ENCODE measurements around the gene FHDC1. TPM values are rescaled to one million over a fixed set of nuclear protein-coding genes. Genes with fewer than 3 reads are reported as not detected.

The FHDC1 gene
- total RNA-seq, 2 experiments from 2014 or later = 0.12 to 0.14 TPM

DNA sequence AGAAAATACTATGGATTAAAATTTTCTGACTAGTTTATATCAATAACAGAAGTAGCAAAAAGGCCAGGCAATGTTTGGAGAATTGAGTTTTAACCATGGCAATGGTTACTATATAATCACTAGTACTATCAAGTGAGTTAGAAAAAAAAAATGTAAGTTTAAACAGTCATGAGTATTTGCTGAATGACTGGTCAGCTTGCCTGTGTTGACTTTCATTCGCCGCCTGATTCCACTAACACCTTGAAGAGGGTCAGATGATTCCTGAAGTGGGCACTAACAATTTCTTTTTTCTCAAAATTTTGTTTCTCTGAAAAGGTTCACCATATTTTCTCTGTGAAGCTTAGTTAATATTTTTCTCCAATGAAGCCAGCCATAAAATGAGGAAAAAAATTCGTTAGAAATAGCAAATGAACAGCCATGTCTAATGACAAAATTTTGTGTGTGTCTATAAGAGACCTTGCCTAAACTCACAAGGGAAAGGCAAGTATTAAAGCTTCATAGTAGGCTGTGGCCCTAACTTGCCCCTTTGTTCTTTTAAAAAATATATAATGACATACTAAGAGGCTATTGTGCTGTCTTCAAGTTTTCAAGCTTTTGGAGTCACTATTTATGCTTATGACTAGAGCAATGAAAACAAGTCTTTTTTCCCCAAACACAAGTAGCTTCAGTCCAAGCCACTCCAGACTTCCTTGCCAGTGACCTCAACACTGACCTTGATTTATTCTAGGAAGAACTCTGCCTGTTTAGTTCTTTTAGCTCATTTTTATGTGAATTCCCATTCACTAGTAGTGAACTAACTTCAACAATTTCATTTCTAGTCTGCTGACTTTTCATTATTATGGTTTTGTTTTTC, 18.4 kb upstream of the FHDC1 start:
- CTCF ChIA-PET = interaction anchor here (0.5 kb wide), 1 partner anchor 9 kb away, joined by 4 read pairs; no protein-coding TSS in a partner anchor
- no peak overlapping the region for H3K4me3 Mint-ChIP-seq
- ATAC-seq = no peak
- H3K9me3 Mint-ChIP-seq (ENCODE audit: low read depth) = peaks cover 1% of the 10 kb centered on the region
- DNase-seq = no peak
- H3K27ac Mint-ChIP-seq = no peak overlapping the region
- H3K36me3 Mint-ChIP-seq = peaks cover 11% of the 10 kb centered on the region
- no peaks in the 10 kb centered on the region for H3K4me1 Mint-ChIP-seq
- no peaks in the 10 kb centered on the region for H3K27me3 Mint-ChIP-seq

DNA sequence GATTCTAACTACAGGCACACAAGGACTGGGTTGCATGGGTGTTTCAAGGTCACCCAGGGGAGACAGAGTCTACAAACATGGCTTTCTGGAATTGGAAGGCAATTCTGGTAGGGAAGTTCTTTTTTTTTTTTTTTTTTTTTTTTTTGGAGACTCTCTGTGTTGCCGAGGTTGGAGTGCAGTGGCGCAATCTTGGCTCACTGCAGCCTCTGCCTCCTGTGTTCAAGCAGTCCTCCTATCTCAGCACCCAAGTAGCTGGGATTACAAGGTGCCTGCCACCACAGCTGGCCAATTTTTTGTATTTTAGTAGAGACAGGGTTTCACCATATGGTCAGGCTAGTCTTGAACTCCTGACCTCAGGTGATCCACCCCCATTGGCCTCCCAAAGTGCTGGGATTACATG, 16.3 kb upstream of the FHDC1 start:
- H3K4me3 Mint-ChIP-seq = no peak overlapping the region
- no peak overlapping the region for H3K27ac Mint-ChIP-seq
- H3K27me3 Mint-ChIP-seq = no peaks in the 10 kb centered on the region
- H3K9me3 Mint-ChIP-seq (ENCODE audit: low read depth) = peaks cover 1% of the 10 kb centered on the region
- peaks cover 11% of the 10 kb centered on the region for H3K36me3 Mint-ChIP-seq
- no peaks in the 10 kb centered on the region for H3K4me1 Mint-ChIP-seq
- ATAC-seq (no peak), DNase-seq (no peak)
- CTCF ChIA-PET = no interaction called here

DNA sequence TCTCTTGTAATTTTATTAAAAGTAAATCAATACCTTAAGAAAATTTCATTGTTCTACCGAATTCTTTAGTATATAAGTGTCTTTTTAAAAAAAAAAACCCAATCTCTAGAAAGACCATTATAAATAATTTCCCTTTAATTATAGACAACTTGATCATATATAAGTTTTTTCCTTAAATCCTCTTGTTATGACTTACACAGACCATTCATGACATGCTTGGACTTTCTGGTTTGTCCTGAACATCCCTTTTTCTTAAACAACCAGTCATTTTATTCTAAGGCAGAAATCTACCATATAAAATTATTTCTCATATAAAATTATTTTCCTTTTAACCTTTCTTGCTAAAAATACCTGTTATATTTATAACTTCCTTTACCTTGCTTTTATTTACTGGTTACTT, 15.4 kb upstream of the FHDC1 start:
- Mint-ChIP-seq H3K4me3 (no peak overlapping the region), H3K27ac (no peak overlapping the region), H3K9me3 (ENCODE audit: low read depth) (peaks cover 1% of the 10 kb centered on the region), H3K27me3 (no peaks in the 10 kb centered on the region), H3K4me1 (no peaks in the 10 kb centered on the region), H3K36me3 (peaks cover 11% of the 10 kb centered on the region)
- ATAC-seq (no peak), DNase-seq (no peak)
- CTCF ChIA-PET = no interaction called here

DNA sequence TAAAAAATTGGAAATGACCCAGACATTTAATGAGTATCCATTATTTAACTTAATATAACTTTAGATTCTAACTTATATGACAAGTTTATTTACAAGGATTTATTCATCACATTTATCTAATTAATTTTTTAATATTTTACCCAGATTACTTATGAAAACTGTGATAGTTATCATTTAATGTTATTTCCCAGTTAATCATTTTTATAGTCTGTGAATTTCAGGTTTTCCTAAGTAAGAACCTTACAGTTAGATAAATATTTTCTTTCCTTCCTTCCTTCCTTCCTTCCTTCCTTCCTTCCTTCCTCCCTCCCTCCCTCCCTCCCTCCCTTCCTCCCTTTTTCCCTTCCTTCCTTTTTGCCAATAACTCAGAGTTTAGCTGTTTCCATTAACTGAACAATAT, 14.8 kb upstream of the FHDC1 start:
- Mint-ChIP-seq H3K4me1 (no peaks in the 10 kb centered on the region), H3K9me3 (ENCODE audit: low read depth) (peaks cover 1% of the 10 kb centered on the region), H3K27me3 (peaks cover 2% of the 10 kb centered on the region), H3K27ac (no peak overlapping the region), H3K36me3 (peaks cover 11% of the 10 kb centered on the region), H3K4me3 (no peak overlapping the region)
- no peak for ATAC-seq
- CTCF ChIA-PET = no interaction called here
- DNase-seq = no peak

DNA sequence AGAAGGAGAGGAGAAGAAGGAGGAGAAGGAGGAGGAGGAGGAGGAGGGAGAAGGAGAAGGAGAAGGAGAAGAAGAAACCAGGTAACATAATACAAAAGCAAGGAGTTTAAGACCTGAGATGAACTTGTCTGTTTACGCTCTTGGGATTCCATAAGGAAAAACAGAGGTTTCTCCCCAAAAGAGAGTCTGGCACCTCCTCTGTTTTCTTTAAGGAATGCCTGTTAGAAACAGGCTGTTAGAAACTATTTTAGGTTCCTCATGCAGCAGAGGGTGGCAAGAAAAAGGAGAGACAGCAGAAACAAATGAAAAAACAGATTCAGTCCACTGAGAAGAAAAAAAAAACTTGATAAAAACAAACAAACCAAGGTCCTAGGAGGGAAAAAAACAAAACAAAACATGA, 10.3 kb upstream of the FHDC1 start:
- ATAC-seq (no peak), DNase-seq (no peak)
- peaks cover under 1% of the 10 kb centered on the region for H3K36me3 Mint-ChIP-seq
- H3K9me3 Mint-ChIP-seq (ENCODE audit: low read depth) = no peaks in the 10 kb centered on the region
- H3K4me3 Mint-ChIP-seq = no peak overlapping the region
- no peak overlapping the region for H3K27ac Mint-ChIP-seq
- H3K4me1 Mint-ChIP-seq = peaks cover 5% of the 10 kb centered on the region
- CTCF ChIA-PET = no interaction called here
- H3K27me3 Mint-ChIP-seq = peaks cover 8% of the 10 kb centered on the region

DNA sequence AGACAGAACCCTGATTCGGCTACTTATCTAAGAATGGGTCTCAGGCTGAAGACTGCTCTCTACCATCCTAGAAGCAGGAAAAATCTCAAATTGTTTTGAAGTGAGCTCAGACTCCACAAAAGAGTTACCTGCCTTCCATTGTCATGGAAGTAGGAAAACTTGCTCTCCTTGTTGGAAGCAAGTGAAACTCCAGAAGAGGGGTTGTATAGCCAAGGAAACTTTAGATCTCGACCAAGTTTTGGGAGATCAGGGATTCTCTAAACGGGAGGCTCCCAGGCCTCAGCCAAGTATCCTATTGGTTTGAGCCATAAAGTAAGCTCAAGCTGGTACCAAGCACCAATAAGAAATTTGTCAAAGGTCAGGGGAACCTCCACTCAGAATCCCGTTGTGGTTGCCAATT, 9.2 kb upstream of the FHDC1 start:
- no peak for ATAC-seq
- Mint-ChIP-seq H3K4me3 (no peak overlapping the region), H3K27ac (no peak overlapping the region), H3K27me3 (peaks cover 12% of the 10 kb centered on the region), H3K4me1 (peaks cover 5% of the 10 kb centered on the region), H3K9me3 (ENCODE audit: low read depth) (no peaks in the 10 kb centered on the region), H3K36me3 (no peaks in the 10 kb centered on the region)
- CTCF ChIA-PET = interaction anchor here (0.7 kb wide), 2 partner anchors 10 to 1028 kb away, joined by 3 to 4 read pairs; no protein-coding TSS in a partner anchor
- DNase-seq = no peak

DNA sequence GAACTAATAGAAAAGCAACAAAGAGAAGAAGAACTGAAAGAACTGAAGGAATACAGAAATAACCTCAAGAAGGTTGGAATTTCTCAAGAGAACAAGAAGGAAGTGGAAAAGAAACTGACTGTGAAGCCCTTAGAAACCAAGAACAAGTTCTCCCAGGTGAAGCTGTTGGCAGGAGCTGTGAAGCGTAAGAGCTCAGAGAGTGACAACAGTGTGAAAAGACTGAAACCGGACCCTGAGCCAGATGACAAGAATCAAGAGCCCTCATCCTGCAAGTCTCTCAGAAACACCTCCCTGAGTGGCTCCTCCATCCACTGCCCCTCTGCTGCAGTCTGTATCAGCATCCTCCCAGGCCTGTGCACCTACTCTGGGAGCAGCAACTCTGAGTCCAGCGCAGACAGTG, 8.4 kb upstream of the FHDC1 start:
- no peak for ATAC-seq
- no peak for DNase-seq
- CTCF ChIA-PET = no interaction called here
- Mint-ChIP-seq H3K27ac (no peak overlapping the region), H3K36me3 (no peaks in the 10 kb centered on the region), H3K9me3 (ENCODE audit: low read depth) (no peaks in the 10 kb centered on the region), H3K4me3 (no peak overlapping the region), H3K4me1 (peaks cover 5% of the 10 kb centered on the region), H3K27me3 (peaks cover 15% of the 10 kb centered on the region)

DNA sequence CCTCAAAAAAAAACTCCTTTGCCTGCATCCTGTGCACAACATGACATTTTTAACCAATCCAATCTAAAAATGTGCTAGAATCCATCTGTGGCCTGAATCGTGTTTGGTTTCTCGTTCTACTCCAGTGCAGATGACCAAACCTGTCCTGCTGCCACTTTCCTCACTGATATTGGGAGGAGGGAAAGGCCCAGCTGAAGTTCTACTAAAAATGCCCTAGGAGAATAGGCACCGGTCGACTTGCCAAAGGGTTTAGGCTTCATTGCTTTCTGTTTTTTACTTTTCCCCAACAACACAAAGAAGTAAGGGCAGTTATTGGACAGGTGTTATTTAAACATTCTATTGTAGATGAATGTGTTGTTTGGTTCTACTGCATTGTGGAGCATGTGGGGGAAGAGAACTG, 7.8 kb upstream of the FHDC1 start:
- Mint-ChIP-seq H3K27me3 (peaks cover 20% of the 10 kb centered on the region), H3K27ac (no peak overlapping the region), H3K4me1 (peaks cover 5% of the 10 kb centered on the region), H3K36me3 (no peaks in the 10 kb centered on the region), H3K9me3 (ENCODE audit: low read depth) (no peaks in the 10 kb centered on the region), H3K4me3 (no peak overlapping the region)
- CTCF ChIA-PET = no interaction called here
- no peak for ATAC-seq
- no peak for DNase-seq

DNA sequence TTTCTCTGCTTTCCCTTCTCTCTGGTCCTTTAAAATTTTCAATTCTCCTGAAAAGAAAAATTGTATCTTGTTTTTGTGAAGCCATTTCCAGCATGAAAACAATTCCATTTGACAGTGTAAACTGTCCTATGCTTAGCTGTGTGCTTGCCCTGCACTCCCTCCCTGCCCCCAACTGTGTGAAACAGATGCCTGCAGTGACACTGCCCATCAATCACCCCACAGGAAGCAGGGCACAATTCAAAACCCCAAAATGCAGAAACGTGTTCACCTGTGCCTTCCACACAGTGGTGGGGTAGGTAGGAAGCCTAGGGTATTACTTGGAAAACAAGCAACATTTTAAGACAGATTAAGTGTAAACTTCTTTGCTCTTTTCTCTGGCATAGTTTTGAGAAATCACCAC, 6.2 kb upstream of the FHDC1 start:
- CTCF ChIA-PET = no interaction called here
- H3K9me3 Mint-ChIP-seq (ENCODE audit: low read depth) = no peaks in the 10 kb centered on the region
- DNase-seq = no peak
- H3K36me3 Mint-ChIP-seq = peaks cover 3% of the 10 kb centered on the region
- H3K4me1 Mint-ChIP-seq = peaks cover 10% of the 10 kb centered on the region
- H3K27ac Mint-ChIP-seq = no peak overlapping the region
- peaks cover 35% of the 10 kb centered on the region for H3K27me3 Mint-ChIP-seq
- no peak for ATAC-seq
- H3K4me3 Mint-ChIP-seq = no peak overlapping the region

DNA sequence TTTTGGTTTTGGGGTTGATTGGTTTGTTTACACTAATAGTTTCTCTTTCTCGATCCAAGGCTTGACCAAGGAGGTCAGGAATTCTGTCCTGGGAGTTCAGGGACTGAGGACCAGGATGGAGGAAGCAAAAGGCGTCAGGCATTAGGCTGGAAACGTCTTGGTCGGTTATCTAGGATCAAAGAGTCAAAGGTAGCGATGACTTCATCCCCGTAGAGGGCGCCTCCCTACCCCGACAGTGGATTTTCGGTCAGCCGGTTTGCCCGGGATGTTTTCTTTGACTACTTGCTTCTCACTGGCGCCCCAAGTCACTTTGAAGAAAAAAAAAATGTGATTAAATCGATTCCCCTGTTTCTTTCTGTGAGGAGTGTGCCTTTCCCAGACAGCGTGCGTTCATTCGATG, 980 bp upstream of the FHDC1 start:
- CTCF ChIA-PET = interaction anchor here (0.8 to 1.1 kb wide), 2 partner anchors 30 to 148 kb away, joined by 3 read pairs; no protein-coding TSS in a partner anchor
- H3K27me3 Mint-ChIP-seq = peaks cover 63% of the 10 kb centered on the region
- DNase-seq = no peak
- peak overlapping the region; percentile 62 for H3K4me3 Mint-ChIP-seq
- no peak overlapping the region for H3K27ac Mint-ChIP-seq
- peaks cover 3% of the 10 kb centered on the region for H3K36me3 Mint-ChIP-seq
- ATAC-seq = no peak
- peaks cover 23% of the 10 kb centered on the region for H3K4me1 Mint-ChIP-seq
- H3K9me3 Mint-ChIP-seq (ENCODE audit: low read depth) = no peaks in the 10 kb centered on the region

DNA sequence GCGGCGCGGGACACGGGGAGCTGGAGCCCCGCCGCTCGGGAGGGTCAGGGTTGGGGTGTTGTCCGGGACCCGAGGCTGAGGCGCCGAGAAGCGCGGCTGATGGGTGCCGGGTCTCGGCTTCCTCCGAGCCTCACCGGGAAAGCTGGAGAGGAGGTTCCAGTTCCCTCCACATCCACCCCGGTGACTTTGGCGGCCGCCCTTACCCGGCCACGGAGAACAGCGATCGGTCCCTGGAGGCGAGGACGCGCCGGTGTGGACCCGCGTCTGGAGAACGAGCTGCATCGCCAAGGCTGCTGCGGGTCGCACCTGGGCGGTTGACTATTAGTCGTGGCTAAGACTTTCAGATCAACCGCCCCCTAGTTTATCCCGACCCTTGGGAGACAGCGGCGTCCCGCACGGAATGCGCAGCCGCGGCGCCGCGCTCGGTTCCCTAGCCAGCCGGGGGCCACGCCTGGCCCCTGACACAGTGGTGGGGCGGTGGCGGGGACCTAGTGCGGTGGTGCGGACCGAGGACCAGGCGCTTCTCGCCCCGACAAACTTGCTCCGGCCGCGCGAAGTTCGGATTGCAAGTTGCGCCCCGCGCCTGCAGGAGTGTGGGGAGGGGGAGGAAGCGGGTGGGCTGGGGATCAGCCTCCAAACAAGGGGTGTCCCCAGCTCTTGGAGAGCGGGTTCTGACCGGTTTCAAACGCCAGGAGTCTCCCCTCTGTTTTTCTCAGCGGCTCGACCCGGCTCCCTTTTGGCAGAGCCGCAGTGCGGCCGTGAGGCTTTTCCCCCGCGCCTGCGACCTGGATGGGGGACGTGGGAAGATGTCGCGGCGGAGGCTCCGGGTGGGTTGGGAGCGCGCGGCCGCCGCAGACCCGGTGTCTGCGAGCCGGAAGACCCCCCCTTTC, 568 bp downstream of the FHDC1 start:
- Mint-ChIP-seq H3K36me3 (peaks cover 3% of the 10 kb centered on the region), H3K27ac (no peak overlapping the region), H3K27me3 (peaks cover 68% of the 10 kb centered on the region), H3K9me3 (ENCODE audit: low read depth) (no peaks in the 10 kb centered on the region), H3K4me3 (peak overlapping the region; percentile 42), H3K4me1 (peaks cover 23% of the 10 kb centered on the region)
- DNase-seq (no peak), ATAC-seq (peak; percentile 34)
- CTCF ChIA-PET = interaction anchor here (1.1 kb wide), 1 partner anchor 31 kb away, joined by 3 read pairs; no protein-coding TSS in a partner anchor

DNA sequence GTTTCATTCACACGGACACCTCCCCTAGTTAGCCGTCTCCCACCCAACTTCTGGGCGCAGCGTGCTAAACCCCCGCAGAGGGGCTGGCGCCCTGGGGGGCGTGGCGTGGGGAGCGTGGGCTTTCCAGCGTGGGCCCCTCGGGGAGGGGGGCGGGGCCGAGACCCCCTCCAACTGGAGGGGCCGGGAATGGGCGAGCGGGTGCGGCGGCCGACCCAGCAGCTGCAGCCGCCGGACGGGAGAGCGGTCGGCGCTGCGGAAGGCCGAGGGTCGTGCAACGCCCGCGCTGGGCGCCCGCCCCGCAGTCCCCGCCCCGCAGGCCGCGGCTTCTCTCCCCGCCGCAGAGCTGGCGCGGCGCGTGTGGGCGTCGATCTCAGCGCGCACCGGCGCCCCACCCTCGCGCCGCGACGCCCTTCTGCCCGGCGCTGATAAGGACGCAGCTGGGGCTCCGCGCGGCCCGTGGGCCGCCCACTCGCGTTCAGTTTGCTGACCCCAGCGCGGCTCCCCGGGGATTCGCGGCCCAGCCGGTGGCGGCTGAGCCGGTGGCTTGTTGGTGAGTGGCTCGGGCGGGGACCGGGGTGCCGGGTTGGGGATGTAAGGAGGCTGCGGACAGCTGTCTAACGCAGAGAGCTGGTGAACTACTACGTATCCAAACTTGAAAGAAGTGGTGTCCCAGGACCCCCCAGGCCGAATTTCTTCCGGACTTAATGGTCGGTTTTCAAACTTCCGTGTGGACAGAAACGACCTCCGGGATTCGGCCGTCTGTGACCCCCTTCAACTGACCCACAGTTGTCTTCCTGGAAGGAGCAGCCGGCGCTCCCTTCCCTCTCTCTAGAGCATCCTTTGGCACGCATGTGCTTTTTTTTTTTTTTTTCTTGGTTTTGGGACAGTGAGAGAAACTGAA, 1.5 kb downstream of the FHDC1 start:
- Mint-ChIP-seq H3K4me3 (peak overlapping the region; percentile 67), H3K9me3 (ENCODE audit: low read depth) (no peaks in the 10 kb centered on the region), H3K27ac (no peak overlapping the region), H3K27me3 (peaks cover 72% of the 10 kb centered on the region), H3K4me1 (peaks cover 23% of the 10 kb centered on the region), H3K36me3 (peaks cover 3% of the 10 kb centered on the region)
- peak; percentile 59 for ATAC-seq
- DNase-seq = no peak
- CTCF ChIA-PET = interaction anchor here (1.1 kb wide), 1 partner anchor 190 kb away, joined by 4 read pairs; no protein-coding TSS in a partner anchor
